Glutamatergic neuron (in vitro differentiated cells): Measurements from ENCODE around the gene PHAX. TPM values are rescaled to one million over a fixed set of nuclear protein-coding genes. Genes with fewer than 3 reads are reported as not detected.
"Not testable (repeated sequence)": the region's sequence is repeated elsewhere in the genome, so short reads cannot be mapped to it uniquely, and the experiment has no call there.

Experiments
- DNase-seq: peaks from one replicate; pipeline ENCODE4 v3.0.0; 2022
- H3K27ac Mint-ChIP-seq: one replicate; pipeline ENCODE4 v1.8.0; 2020; ENCODE audit warnings: mild to moderate bottlenecking, mixed read lengths, inconsistent platforms; ENCODE audit not compliant: unreplicated experiment
- H3K27me3 Mint-ChIP-seq: one replicate; pipeline ENCODE4 v1.8.0; 2020; ENCODE audit warnings: mild to moderate bottlenecking, moderate library complexity, mixed read lengths, inconsistent platforms; ENCODE audit not compliant: unreplicated experiment
- H3K36me3 Mint-ChIP-seq: one replicate; pipeline ENCODE4 v1.8.0; 2020; ENCODE audit warnings: mild to moderate bottlenecking, mixed read lengths, inconsistent platforms; ENCODE audit not compliant: unreplicated experiment
- H3K4me1 Mint-ChIP-seq: one replicate; pipeline ENCODE4 v1.8.0; 2020; ENCODE audit warnings: mild to moderate bottlenecking, low read depth, mixed read lengths, inconsistent platforms; ENCODE audit not compliant: unreplicated experiment
- H3K4me3 Mint-ChIP-seq: one replicate; pipeline ENCODE4 v1.8.0; 2020; ENCODE audit warnings: mild to moderate bottlenecking, mixed read lengths, inconsistent platforms; ENCODE audit not compliant: unreplicated experiment
- H3K9me3 Mint-ChIP-seq: one replicate; pipeline ENCODE4 v1.8.0; 2020; ENCODE audit warnings: mild to moderate bottlenecking, moderate library complexity, mixed read lengths, inconsistent platforms; ENCODE audit not compliant: unreplicated experiment
- CTCF ChIP-seq: fragments of 200-600 bp; sonication (generic); IDR thresholded peaks from one replicate; pipeline ENCODE4 v1.5.0; 2021; ENCODE audit not compliant: partially characterized antibody, unreplicated experiment
- total RNA-seq: library from RNA; stranded (reverse); fragmentation: NEBNext Ultra II Directional; extraction: Animal tissue kit (Norgen Biotek cat#: 25700); gene quantifications from one replicate; pipeline ENCODE4 v1.2.1, GENCODE V29; 2021; ENCODE audit not compliant: unreplicated experiment

PHAX gene
- total RNA-seq, 1 donor from 2014 or later, result 41.1 TPM

- no peak for TF ChIP-seq CTCF
- no peak for DNase-seq
- Mint-ChIP-seq H3K36me3 (no peaks in the 10 kb centered on the region), H3K27ac (no peak overlapping the region), H3K4me3 (no peak overlapping the region), H3K4me1 (no peaks in the 10 kb centered on the region), H3K9me3 (no peaks in the 10 kb centered on the region), H3K27me3 (peaks cover 4% of the 10 kb centered on the region)
Measured at GRCh38 chr5:126615286-126615685, 14.5 kb downstream of the PHAX start.

GRCh38 chr5:126617603-126618002, 16.9 kb downstream of the PHAX start:
- not testable (repeated sequence) for H3K4me1 Mint-ChIP-seq, H3K4me3 Mint-ChIP-seq, H3K27me3 Mint-ChIP-seq, H3K27ac Mint-ChIP-seq, H3K9me3 Mint-ChIP-seq, DNase-seq, H3K36me3 Mint-ChIP-seq

- H3K27ac Mint-ChIP-seq, result no peak overlapping the region
- DNase-seq, result no peak
- no peak for TF ChIP-seq CTCF
- H3K9me3 Mint-ChIP-seq, result no peaks in the 10 kb centered on the region
- H3K4me3 Mint-ChIP-seq, result no peak overlapping the region
- H3K4me1 Mint-ChIP-seq, result no peaks in the 10 kb centered on the region
- no peaks in the 10 kb centered on the region for H3K36me3 Mint-ChIP-seq
- H3K27me3 Mint-ChIP-seq, result no peaks in the 10 kb centered on the region
Measured at GRCh38 chr5:126619781-126620180, 19.0 kb downstream of the PHAX start.

GRCh38 chr5:126624534-126624933, 23.8 kb downstream of the PHAX start:
- Mint-ChIP-seq H3K27me3 (no peaks in the 10 kb centered on the region), H3K36me3 (no peaks in the 10 kb centered on the region), H3K4me1 (no peaks in the 10 kb centered on the region), H3K27ac (no peak overlapping the region), H3K4me3 (no peak overlapping the region), H3K9me3 (no peaks in the 10 kb centered on the region)
- no peak for TF ChIP-seq CTCF
- DNase-seq, result no peak

- no peaks in the 10 kb centered on the region for H3K4me1 Mint-ChIP-seq
- TF ChIP-seq CTCF, result no peak
- H3K36me3 Mint-ChIP-seq, result no peaks in the 10 kb centered on the region
- no peak for DNase-seq
- no peaks in the 10 kb centered on the region for H3K9me3 Mint-ChIP-seq
- H3K27ac Mint-ChIP-seq, result no peak overlapping the region
- H3K4me3 Mint-ChIP-seq, result no peak overlapping the region
- no peaks in the 10 kb centered on the region for H3K27me3 Mint-ChIP-seq
Measured at GRCh38 chr5:126628102-126628501, 27.4 kb downstream of the PHAX start.

GRCh38 chr5:126631920-126632319, 31.2 kb downstream of the PHAX start:
- no peaks in the 10 kb centered on the region for H3K9me3 Mint-ChIP-seq
- DNase-seq, result no peak
- no peaks in the 10 kb centered on the region for H3K27me3 Mint-ChIP-seq
- no peaks in the 10 kb centered on the region for H3K36me3 Mint-ChIP-seq
- no peak overlapping the region for H3K27ac Mint-ChIP-seq
- no peak overlapping the region for H3K4me3 Mint-ChIP-seq
- no peaks in the 10 kb centered on the region for H3K4me1 Mint-ChIP-seq
- TF ChIP-seq CTCF, result no peak
